GM21423 (cell line): ENCODE measurements around the gene JAKMIP3.

Experiments
- ATAC-seq: cut with Tn5 transposase; IDR thresholded peaks from one replicate; pipeline ENCODE4 v1.9.1; 2021; ENCODE audit warnings: mild to moderate bottlenecking, moderate library complexity; ENCODE audit not compliant: unreplicated experiment

JAKMIP3 gene

GRCh38 chr10:132043861-132044695 lies 21.7 kb upstream of the JAKMIP3 start:
- ATAC-seq = no peak

DNA sequence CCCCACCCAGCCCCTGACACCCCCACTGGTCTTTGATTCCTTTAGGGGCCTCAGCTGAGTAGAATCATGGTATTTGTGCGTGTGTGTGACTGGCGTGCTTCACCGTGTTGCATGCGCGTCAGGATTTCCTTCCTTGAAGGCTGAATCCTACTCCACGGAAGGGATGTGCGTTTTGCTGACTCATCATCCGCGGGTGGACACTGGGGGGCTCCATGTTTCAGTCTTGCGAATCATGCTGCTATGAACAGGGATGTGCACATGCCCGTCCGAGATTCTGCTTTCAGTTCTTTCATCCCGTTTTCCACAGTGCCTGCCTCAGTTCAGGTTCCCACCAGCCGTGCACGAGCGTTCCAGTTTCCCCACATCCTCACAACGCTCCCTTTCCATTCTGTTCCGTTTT lies 20.9 kb upstream of the JAKMIP3 start:
- ATAC-seq = no peak

GRCh38 chr10:132045324-132045723 lies 20.4 kb upstream of the JAKMIP3 start:
- ATAC-seq = no peak

- ATAC-seq = no peak
These were observed 18.0 kb upstream of the JAKMIP3 start for GRCh38 chr10:132047575-132048293.

GRCh38 chr10:132048294-132048667 lies 17.5 kb upstream of the JAKMIP3 start:
- no peak for ATAC-seq

- ATAC-seq = no peak
These were observed 15.6 kb upstream of the JAKMIP3 start for GRCh38 chr10:132050191-132050590.

DNA sequence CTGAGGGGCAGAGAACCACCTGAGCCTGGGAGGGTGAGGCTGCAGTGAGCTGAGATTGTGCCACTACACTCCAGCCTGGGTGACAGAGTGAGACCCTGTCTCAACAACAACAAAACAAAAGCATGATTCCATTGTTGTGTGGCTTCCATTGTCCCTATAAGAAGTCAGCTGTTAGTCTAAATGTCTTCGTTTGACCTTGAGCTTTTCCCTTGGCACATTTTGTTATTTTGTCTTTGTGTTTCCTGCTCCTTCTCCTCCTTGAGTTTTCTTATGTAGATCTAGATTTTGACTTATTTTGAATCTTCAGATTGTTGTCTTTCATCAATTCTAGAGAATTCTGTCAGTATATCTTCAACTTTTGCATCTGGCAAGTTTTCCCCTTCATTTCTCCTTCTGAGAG lies 13.6 kb upstream of the JAKMIP3 start:
- no peak for ATAC-seq

GRCh38 chr10:132054564-132054963 lies 11.2 kb upstream of the JAKMIP3 start:
- ATAC-seq = no peak

DNA sequence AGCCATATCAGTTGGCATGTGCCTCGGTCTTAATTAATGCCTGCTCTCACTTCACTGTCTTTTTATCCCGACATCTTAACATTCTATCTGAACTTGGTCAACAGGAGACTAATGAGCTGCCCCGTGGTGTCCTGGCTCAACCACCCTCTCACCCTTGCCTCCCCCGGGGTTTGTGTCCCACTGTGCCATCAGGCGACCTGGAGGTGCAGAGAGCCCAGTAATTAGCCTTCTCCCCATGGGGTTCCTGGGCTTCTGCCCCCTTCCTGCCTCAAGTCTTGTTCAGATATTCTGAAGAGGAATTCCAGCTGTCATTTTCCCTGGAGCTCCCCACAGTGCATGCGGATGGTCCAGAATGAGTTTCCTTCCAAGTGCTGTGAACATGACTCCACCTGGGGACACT lies 10.1 kb upstream of the JAKMIP3 start:
- ATAC-seq = no peak

DNA sequence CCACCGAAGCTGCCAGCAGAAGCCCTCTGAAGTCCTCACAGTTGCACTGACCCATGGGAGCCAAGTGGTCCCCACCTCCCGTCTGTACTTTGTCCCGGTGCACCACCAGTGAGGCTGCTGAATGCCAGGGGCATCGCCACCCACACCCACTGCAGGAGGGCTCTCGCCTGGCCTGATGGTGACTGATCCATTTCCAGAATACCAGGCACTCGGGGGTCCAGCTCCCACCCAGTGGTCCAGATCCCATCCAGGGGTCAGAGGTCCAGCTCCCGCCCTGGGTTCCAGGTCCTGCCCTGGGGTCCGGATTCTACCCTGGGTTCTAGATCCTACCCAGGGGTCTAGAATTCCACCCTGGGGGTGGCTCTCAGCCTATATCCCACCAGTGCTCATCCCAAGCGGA lies 9.1 kb upstream of the JAKMIP3 start:
- ATAC-seq = no peak

DNA sequence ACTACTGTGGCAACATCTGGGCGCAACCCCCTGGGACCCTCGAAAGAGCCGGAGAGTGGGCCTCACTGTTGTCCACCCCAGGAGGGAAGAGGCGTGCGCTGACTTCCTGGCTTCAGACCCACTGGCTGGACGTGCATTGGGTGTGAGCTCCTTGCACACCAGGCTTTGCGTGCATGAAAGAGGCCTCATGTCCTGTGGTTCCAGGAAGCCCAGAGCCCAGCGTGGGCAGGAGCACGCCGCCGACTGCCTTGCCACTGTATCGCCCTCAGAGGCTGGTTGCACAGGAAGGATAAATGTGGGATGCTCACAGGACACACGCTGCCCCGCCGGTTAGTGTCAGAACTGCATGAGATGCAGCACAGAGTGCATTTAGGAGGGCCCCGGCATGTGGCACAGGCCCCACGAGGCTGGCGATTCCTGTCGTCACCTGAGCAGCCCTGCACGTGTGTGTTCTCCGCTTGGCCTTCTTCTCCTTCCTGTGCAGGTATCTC lies 8.5 kb upstream of the JAKMIP3 start:
- ATAC-seq = no peak

DNA sequence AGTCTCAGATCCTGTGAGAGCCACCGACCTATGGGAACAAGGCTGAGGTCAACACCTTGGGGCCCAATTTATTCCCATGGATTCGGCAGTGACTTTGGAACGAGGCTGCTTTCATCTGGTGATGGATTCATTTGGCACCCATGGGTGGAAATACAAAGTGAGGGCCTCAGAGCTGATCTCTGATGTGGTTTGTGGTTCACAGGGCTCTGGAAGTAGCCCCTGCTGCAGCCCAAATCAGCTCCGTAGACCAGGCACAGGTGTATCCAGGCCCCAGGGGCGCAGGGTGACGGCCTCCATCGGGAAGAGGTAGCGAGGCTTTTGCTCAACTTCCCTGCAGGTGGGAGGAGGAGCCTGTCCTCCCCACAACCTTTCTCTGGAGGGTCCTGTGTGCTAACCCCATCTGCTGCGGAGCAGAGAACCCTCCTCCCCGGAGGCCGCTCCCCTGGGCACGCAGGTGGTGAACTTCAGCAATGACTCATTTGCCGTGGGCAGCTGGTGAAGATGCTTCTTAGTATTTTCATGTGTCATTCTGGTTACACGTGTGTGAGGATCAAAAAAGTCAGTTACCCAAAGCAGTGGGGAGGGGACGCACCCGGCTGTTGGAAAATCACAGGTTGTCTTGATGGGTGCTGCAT lies 7.5 kb upstream of the JAKMIP3 start:
- ATAC-seq = no peak

- ATAC-seq = no peak
These were observed 6.7 kb upstream of the JAKMIP3 start for GRCh38 chr10:132058793-132059759.

- ATAC-seq = no peak
These were observed 5.8 kb upstream of the JAKMIP3 start for GRCh38 chr10:132059760-132060508.

- no peak for ATAC-seq
These were observed 4.7 kb upstream of the JAKMIP3 start for GRCh38 chr10:132061030-132061429.

DNA sequence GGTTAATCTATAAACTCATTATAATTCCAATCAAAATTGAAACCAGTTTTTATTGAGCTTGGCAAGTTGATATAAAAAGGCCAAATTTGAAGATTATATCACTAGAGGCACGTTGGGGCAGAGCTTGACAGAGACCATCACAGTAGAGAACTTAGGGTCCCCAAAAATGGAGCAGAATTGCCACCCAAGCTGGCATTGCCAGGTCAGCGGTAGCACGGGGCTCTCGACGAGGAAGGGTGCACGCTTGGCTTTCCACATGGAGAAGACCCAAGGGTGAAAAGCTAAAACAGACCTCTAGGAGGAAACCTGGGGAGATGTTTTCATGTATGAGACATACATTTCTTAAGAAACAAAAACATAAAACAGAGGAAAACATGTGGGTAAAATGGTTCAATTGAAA lies 4.3 kb upstream of the JAKMIP3 start:
- ATAC-seq = no peak

DNA sequence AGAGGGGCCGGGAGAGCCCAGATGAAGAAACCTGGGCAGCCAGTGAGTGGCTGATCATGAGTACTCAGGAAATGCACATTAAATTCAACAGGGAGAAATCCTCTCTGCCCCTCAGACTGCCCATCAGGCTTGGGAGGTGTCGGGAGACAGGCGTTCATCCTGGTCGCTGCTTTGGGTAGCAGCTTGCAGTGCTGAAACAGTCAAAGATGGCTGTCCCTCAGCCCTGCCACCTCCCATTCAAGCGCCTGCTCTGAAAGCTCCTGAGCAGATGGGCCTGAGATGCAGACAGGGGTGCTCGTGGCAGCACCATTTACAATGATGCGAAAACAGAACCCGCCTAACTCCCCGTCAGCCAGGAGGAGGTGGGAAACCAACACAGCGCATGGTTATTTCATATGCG lies 3.6 kb upstream of the JAKMIP3 start:
- no peak for ATAC-seq

DNA sequence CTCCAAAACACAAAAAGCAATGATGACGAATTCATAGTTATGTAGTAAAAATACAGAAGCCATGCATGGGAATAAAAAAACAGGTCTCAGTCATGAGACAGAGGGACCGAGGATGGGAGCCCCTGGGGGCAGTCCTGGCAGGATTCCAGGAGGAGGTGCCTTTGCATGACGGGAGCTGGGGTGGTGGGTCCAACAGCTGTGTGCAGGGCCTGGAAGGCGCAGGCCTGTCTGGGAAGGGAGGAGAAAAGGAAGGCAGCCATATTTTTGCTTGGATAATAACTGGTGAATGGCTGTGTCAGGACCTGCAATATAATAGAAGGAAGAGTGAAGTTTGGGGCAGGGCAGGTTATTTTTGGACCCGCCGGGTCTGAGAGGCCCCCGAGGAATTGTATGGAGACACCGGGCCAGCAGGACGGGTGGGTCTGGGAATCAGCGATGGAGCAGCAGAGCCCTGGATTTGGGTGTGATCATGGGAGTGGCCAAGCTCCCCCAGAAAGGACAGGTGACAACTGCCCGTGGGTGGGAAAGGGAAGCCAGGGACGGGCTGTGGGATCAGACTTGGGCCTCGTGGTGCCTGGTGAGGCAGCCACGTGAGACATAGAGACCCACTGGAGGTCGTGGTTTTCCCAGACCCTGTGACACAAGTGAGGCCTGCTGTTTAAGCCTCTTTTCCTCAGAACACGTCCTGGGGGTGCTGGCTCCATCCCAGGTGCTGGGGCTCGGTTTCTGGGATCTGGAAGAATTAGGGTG lies 2.9 kb upstream of the JAKMIP3 start:
- no peak for ATAC-seq

- ATAC-seq = no peak
These were observed 2.3 kb upstream of the JAKMIP3 start for GRCh38 chr10:132063432-132063831.
